ENCODE results near the gene PRKRA.

DNA sequence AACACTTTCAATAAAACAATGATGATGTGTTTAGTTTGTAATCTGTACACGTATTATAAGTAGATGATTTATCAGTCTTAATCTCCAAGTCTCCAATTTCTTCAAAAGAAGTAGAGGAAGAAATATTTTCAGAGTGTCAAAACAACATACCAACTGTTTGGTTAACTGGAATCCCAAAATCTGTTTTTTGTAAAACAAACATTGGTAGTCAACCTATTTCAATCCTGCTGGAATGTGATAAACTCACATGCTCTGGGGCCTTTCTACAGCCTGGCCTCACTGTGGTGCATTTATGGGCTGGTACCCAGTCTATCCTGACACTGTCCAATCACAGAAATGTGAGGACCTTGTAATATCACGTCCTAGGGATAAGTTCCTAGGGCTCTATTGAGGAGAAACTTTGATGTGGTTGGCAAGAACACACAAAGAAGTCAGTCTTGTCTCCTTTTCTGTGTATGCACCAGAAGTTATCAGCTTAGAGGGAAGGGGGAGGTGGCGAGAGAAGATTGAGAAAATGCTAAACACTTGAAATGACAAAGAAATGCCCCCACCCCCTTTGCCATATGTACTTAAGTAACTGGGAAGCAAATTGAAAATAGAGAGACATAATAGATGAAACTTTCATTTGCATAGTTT is 47.2 kb downstream of the PRKRA start:
- TF ChIP-seq, protein P1, sequence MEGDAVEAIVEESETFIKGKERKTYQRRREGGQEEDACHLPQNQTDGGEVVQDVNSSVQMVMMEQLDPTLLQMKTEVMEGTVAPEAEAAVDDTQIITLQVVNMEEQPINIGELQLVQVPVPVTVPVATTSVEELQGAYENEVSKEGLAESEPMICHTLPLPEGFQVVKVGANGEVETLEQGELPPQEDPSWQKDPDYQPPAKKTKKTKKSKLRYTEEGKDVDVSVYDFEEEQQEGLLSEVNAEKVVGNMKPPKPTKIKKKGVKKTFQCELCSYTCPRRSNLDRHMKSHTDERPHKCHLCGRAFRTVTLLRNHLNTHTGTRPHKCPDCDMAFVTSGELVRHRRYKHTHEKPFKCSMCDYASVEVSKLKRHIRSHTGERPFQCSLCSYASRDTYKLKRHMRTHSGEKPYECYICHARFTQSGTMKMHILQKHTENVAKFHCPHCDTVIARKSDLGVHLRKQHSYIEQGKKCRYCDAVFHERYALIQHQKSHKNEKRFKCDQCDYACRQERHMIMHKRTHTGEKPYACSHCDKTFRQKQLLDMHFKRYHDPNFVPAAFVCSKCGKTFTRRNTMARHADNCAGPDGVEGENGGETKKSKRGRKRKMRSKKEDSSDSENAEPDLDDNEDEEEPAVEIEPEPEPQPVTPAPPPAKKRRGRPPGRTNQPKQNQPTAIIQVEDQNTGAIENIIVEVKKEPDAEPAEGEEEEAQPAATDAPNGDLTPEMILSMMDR (IDR thresholded peaks at IDR 0.05): no peak
- TF ChIP-seq EZH2phosphoT487 (IDR thresholded peaks at IDR 0.05) (no peak), EZH2 (IDR thresholded peaks at IDR 0.05) (no peak)
